BLaER1 treated with 17β-estradiol and CSF1 and Interleukin-3, amounts not matched to agents 10 nM and 100 nM (cell line): ENCODE results near the gene IL32.

ENCODE experiments used
- H3K27ac ChIP-seq, 11 experiments: shearing (Covaris generic); formaldehyde crosslinking; 2 replicates each; pipeline ENCODE4 v1.8.1; 2022
- H3K27me3 ChIP-seq, 11 experiments: shearing (Covaris generic); formaldehyde crosslinking; 2 replicates each; pipeline ENCODE4 v1.8.1; 2022
- H3K36me3 ChIP-seq, 11 experiments: shearing (Covaris generic); formaldehyde crosslinking; 2 replicates each; pipeline ENCODE4 v1.8.1; 2022
- H3K4me1 ChIP-seq, 10 experiments: shearing (Covaris generic); formaldehyde crosslinking; 2 replicates each; pipeline ENCODE4 v1.8.1; 2022
- H3K4me2 ChIP-seq, 11 experiments: shearing (Covaris generic); formaldehyde crosslinking; 2 replicates each; pipeline ENCODE4 v1.8.1; 2022
- H3K4me3 ChIP-seq, 10 experiments: shearing (Covaris generic); formaldehyde crosslinking; 2 replicates each; pipeline ENCODE4 v1.8.1; 2022
- H3K9ac ChIP-seq, 11 experiments: shearing (Covaris generic); formaldehyde crosslinking; 2 replicates each; pipeline ENCODE4 v1.8.1; 2022
- H3K9me3 ChIP-seq, 11 experiments: shearing (Covaris generic); formaldehyde crosslinking; replicated peaks in 1 of 11; 2 replicates each; pipeline ENCODE4 v1.8.1; 2022
- H4K20me1 ChIP-seq, 11 experiments: shearing (Covaris generic); formaldehyde crosslinking; 2 replicates each; pipeline ENCODE4 v1.8.1; 2022
- Cebpa-rat ChIP-seq, 11 experiments: shearing (Covaris generic); IDR thresholded peaks; 2 replicates each; pipeline ENCODE4 v1.8.1; 2022

Gene IL32

GRCh38 chr16:3101841-3102470 is 36.5 kb downstream of the IL32 start:
- Histone ChIP-seq H3K27ac (peak overlapping the region; percentile 35 to 83 (median 69); a peak in 21 of 22 replicates), H3K4me2 (peak overlapping the region; percentile 69 to 91 (median 85)), H3K4me3 (peak overlapping the region; percentile 30 to 58 (median 42); a peak in 19 of 20 replicates), H3K27me3 (no peaks in the 10 kb centered on the region), H3K4me1 (peaks cover 46 to 90% (median 82%) of the 10 kb centered on the region in 10 experiments), H3K36me3 (no peaks in the 10 kb centered on the region), H3K9ac (peak overlapping the region; percentile 45 to 77 (median 66)), H3K9me3 (no peaks in the 10 kb centered on the region), H4K20me1 (no peaks in the 10 kb centered on the region)
- TF ChIP-seq Cebpa-rat (IDR thresholded peaks at IDR 0.05) = no peak

DNA sequence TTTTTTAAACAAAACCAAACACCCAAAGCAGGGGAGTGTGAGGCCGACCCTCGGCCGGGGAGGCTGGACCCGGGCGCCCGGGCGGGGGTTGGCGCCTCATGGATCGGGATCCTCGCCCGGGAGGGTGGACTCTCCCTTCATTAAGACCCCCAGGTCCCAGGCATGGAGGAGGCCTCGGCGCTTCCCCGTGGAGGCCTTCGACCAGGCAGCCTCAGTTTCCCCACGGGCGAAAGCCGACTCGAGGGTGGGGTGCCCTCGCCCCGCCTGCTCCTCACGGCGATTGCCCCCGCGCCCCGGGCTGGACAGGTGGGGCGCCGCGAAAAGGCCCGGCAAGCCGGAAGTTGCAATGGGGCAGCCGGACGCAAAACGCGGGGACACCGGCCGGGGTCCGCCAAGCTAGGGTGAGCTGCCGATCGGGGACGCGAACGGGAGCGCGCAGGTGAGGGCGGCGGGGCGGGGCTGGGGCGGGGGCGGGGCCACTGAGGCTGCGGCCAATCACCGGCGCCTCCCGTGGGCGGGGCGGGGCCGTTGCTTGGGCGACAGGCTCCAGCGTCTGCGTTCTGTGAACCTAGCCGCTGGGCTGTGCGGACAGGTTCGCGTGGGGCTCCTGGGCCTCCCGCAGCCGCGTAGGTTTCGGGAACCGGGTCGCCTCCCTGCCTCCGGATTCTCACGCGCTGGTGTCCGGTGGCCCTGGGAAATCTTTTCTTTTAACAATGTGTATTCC is 40.9 kb downstream of the IL32 start:
- Histone ChIP-seq H3K4me2 (peak overlapping the region; percentile 92 to 99 (median 97)), H3K27ac (peak overlapping the region; percentile 71 to 82 (median 80)), H3K9ac (peak overlapping the region; percentile 74 to 84 (median 81)), H3K9me3 (no peaks in the 10 kb centered on the region), H3K4me3 (peak overlapping the region; percentile 60 to 78 (median 66)), H3K27me3 (peaks cover 3 to 20% (median 11%) of the 10 kb centered on the region in 11 experiments), H3K36me3 (no peaks in the 10 kb centered on the region), H4K20me1 (no peaks in the 10 kb centered on the region), H3K4me1 (peaks cover 37 to 55% (median 48%) of the 10 kb centered on the region in 10 experiments)
- TF ChIP-seq Cebpa-rat (IDR thresholded peaks at IDR 0.05) = no peak

DNA sequence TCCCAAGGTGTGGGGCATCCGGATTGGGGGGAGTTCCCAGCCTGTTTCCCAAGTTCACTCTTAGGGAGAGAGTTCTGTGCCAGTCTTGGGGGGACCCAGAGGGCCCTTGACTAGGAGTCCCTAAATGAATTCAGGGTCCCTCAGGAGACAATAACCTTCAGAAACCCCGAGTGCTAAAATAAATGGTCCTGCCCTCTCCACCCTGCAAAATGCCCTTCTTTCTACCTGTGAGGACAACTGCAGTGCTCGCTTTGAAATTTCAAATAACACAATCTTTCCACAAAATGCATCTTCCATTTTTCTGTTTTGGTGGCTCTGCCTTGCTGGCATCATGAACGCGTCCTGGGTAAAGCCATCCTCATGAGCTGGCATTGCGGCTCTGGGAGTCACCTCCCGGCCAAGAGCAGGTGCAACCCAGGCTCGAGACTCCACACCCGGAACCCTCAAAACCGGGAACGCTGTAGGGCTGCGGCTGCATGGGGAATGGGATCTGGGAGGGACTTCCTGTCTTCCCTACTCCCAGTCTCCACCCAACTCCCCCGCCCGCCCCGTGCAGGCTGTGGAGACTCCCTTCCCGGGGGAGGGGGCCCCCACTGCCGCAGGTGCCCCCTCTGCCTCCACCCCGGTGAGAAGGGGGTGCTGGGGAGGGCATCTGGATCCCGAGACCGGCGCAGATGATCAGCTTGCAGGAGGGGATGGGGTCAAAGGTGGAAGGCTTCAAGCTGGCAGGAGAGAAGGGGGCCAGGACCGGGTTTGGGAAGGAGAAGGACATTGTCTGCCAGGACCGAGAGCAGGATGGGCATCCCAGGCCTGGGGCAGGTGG is 46.8 kb downstream of the IL32 start, which contains the start of gene ZNF205:
Gene ZNF205, plus strand, starts transcription at position 529 of the 823 bp plus-strand sequence. CDS start 845 bp downstream, outside the sequence.
- H3K36me3 ChIP-seq = no peaks in the 10 kb centered on the region
- H3K9me3 ChIP-seq = no peaks in the 10 kb centered on the region
- H3K27ac ChIP-seq = no peak within 1 kb of the TSS
- no peak for TF ChIP-seq Cebpa-rat (IDR thresholded peaks at IDR 0.05)
- peaks cover 3 to 5% (median 4%) of the 10 kb centered on the region in 10 experiments; a peak in 18 of 20 replicates for H3K4me1 ChIP-seq
- H3K9ac ChIP-seq = no peak within 1 kb of the TSS
- H4K20me1 ChIP-seq = peaks cover 0 to 5% (median 0%) of the 10 kb centered on the region in 11 experiments; a peak in 2 of 22 replicates
- peak within 1 kb of the TSS in 3 of 11 experiments; percentile 15 to 20 (median 16); a peak in 2 of 22 replicates for H3K4me2 ChIP-seq
- peak within 1 kb of the TSS in 1 of 10 experiments; percentile 26; a peak in 1 of 20 replicates for H3K4me3 ChIP-seq
- H3K27me3 ChIP-seq = peaks cover 41 to 64% (median 57%) of the 10 kb centered on the region in 11 experiments

- H3K4me2 ChIP-seq = peak overlapping the region in 2 of 11 experiments; percentile 16 to 20; a peak in 2 of 22 replicates
- peaks cover 41 to 64% (median 57%) of the 10 kb centered on the region in 11 experiments for H3K27me3 ChIP-seq
- H4K20me1 ChIP-seq = peaks cover 0 to 5% (median 0%) of the 10 kb centered on the region in 11 experiments; a peak in 2 of 22 replicates
- H3K27ac ChIP-seq = no peak overlapping the region
- H3K9ac ChIP-seq = no peak overlapping the region
- no peaks in the 10 kb centered on the region for H3K36me3 ChIP-seq
- no peaks in the 10 kb centered on the region for H3K4me1 ChIP-seq
- H3K9me3 ChIP-seq = no peaks in the 10 kb centered on the region
- H3K4me3 ChIP-seq = peak overlapping the region in 1 of 10 experiments; percentile 26; a peak in 1 of 20 replicates
- TF ChIP-seq Cebpa-rat (IDR thresholded peaks at IDR 0.05) = no peak
Observed at GRCh38 chr16:3112881-3113574, 47.6 kb downstream of the IL32 start.

GRCh38 chr16:3113765-3114479 is 48.5 kb downstream of the IL32 start:
- H3K27me3 ChIP-seq = peaks cover 41 to 64% (median 57%) of the 10 kb centered on the region in 11 experiments
- H3K9me3 ChIP-seq = no peaks in the 10 kb centered on the region
- H4K20me1 ChIP-seq = peaks cover 0 to 5% (median 0%) of the 10 kb centered on the region in 11 experiments; a peak in 2 of 22 replicates
- no peak overlapping the region for H3K9ac ChIP-seq
- no peak overlapping the region for H3K4me3 ChIP-seq
- H3K36me3 ChIP-seq = no peaks in the 10 kb centered on the region
- no peak overlapping the region for H3K27ac ChIP-seq
- no peak overlapping the region for H3K4me2 ChIP-seq
- no peak for TF ChIP-seq Cebpa-rat (IDR thresholded peaks at IDR 0.05)
- no peaks in the 10 kb centered on the region for H3K4me1 ChIP-seq

GRCh38 chr16:3115003-3115402 is 49.6 kb downstream of the IL32 start:
- no peak for TF ChIP-seq Cebpa-rat (IDR thresholded peaks at IDR 0.05)
- H3K4me1 ChIP-seq = no peaks in the 10 kb centered on the region
- H3K9ac ChIP-seq = no peak overlapping the region
- no peak overlapping the region for H3K4me2 ChIP-seq
- H3K27me3 ChIP-seq = peaks cover 41 to 61% (median 55%) of the 10 kb centered on the region in 11 experiments
- H3K36me3 ChIP-seq = no peaks in the 10 kb centered on the region
- H4K20me1 ChIP-seq = peaks cover 0 to 5% (median 0%) of the 10 kb centered on the region in 11 experiments; a peak in 2 of 22 replicates
- no peak overlapping the region for H3K27ac ChIP-seq
- no peaks in the 10 kb centered on the region for H3K9me3 ChIP-seq
- no peak overlapping the region for H3K4me3 ChIP-seq

GRCh38 chr16:3115561-3115960 is 50.1 kb downstream of the IL32 start:
- Histone ChIP-seq H3K27me3 (peaks cover 41 to 58% (median 51%) of the 10 kb centered on the region in 11 experiments), H3K4me2 (no peak overlapping the region), H3K9ac (no peak overlapping the region), H3K4me1 (no peaks in the 10 kb centered on the region), H3K4me3 (no peak overlapping the region), H3K27ac (no peak overlapping the region), H3K9me3 (no peaks in the 10 kb centered on the region), H3K36me3 (no peaks in the 10 kb centered on the region), H4K20me1 (peaks cover 0 to 5% (median 0%) of the 10 kb centered on the region in 11 experiments; a peak in 2 of 22 replicates)
- no peak for TF ChIP-seq Cebpa-rat (IDR thresholded peaks at IDR 0.05)
